SK-N-SH (cell line): ENCODE results near the gene FIGN. TPM values are rescaled to one million over a fixed set of nuclear protein-coding genes. Genes with fewer than 3 reads are reported as not detected.

Experiments used
- CTCF ChIA-PET: fragments of 300-600, 350-600 bp; formaldehyde crosslinking; extraction: SDS; loops from one replicate; lab custom pipeline; 2021; lab: Yijun Ruan, JAX
- POLR2A ChIA-PET: fragments of 350-600 bp; sonication (Branson Sonifier 250); formaldehyde crosslinking; extraction: SDS; loops from one replicate; lab custom pipeline; 2020; ENCODE audit warnings: antibody characterized with exemption, inconsistent platforms; lab: Yijun Ruan, JAX
- DNase-seq: peaks from one replicate; pipeline ENCODE4 v3.0.0; 2012
- H2AFZ ChIP-seq: fragments of 200-600 bp; sonication (generic); 2 replicates; pipeline ENCODE4 v1.8.1; 2016; ENCODE audit warnings: antibody characterized with exemption, mild to moderate bottlenecking, low read depth
- H3F3A ChIP-seq: fragments of 200-600 bp; sonication (generic); replicated peaks from 2 replicates; pipeline ENCODE3; 2016; ENCODE audit warnings: antibody characterized with exemption, mild to moderate bottlenecking; ENCODE audit not compliant: insufficient read depth
- H3K27ac ChIP-seq, 2 experiments: fragments of 200-500 bp in 1 of 2; fragments of 200-600 bp in 1 of 2; sonication (Bioruptor generic) in 1 of 2; sonication (generic), shearing (Covaris generic) in 1 of 2; 2 replicates each; pipeline versions ENCODE4 v1.5.1 to v1.6.1; 2014 to 2016; ENCODE audit warnings: low read depth in 2 of 2, inconsistent platforms in 1 of 2, low read length in 1 of 2, mild to moderate bottlenecking in 1 of 2, mixed read lengths in 1 of 2
- H3K27me3 ChIP-seq: fragments of 200-600 bp; sonication (generic), shearing (Covaris generic); 2 replicates; pipeline ENCODE4 v1.6.1; 2016; ENCODE audit warnings: mixed run types; ENCODE audit not compliant: insufficient read depth
- H3K36me3 ChIP-seq, 2 experiments: fragments of 200-500 bp in 1 of 2; fragments of 200-600 bp in 1 of 2; sonication (Bioruptor generic) in 1 of 2; sonication (generic) in 1 of 2; replicated peaks in 1 of 2; 2 replicates each; pipeline versions ENCODE3 to v1.5.1; 2014 to 2016; ENCODE audit warnings: low read length in 1 of 2, mild to moderate bottlenecking in 1 of 2; ENCODE audit not compliant: insufficient read depth in 2 of 2, control insufficient read depth in 1 of 2
- H3K4me1 ChIP-seq, 2 experiments: fragments of 200-500 bp in 1 of 2; fragments of 200-600 bp in 1 of 2; sonication (Bioruptor generic) in 1 of 2; sonication (generic), shearing (Covaris generic) in 1 of 2; 2 replicates each; pipeline versions ENCODE4 v1.5.1 to v1.6.1; 2014 to 2016; ENCODE audit warnings: low read depth in 1 of 2, low read length in 1 of 2, mixed run types in 1 of 2; ENCODE audit not compliant: insufficient read depth in 2 of 2, control insufficient read depth in 1 of 2
- H3K4me2 ChIP-seq: fragments of 200-600 bp; sonication (generic), shearing (Covaris generic); 2 replicates; pipeline ENCODE4 v1.6.1; 2017; ENCODE audit warnings: mixed run types
- H3K4me3 ChIP-seq, 2 experiments: fragments of 200-500 bp in 1 of 2; fragments of 200-600 bp in 1 of 2; sonication (Bioruptor generic) in 1 of 2; sonication (generic), shearing (Covaris generic) in 1 of 2; 2 replicates each; pipeline versions ENCODE4 v1.5.1 to v1.8.1; 2014 to 2016; ENCODE audit warnings: low read depth in 2 of 2, inconsistent platforms in 1 of 2, low read length in 1 of 2, mild to moderate bottlenecking in 1 of 2, mixed read lengths in 1 of 2, moderate library complexity in 1 of 2
- H3K79me2 ChIP-seq: fragments of 200-600 bp; sonication (generic); 2 replicates; pipeline ENCODE4 v1.8.1; 2017; ENCODE audit warnings: mild to moderate bottlenecking; ENCODE audit not compliant: insufficient read depth
- H3K9ac ChIP-seq: fragments of 200-600 bp; sonication (generic); 2 replicates; pipeline ENCODE4 v1.6.1; 2017; ENCODE audit warnings: mixed run types
- H3K9me2 ChIP-seq: fragments of 200-600 bp; sonication (generic); 2 replicates; pipeline ENCODE4 v1.6.1; 2017; ENCODE audit warnings: mixed run types
- H3K9me3 ChIP-seq: fragments of 200-600 bp; sonication (generic); 2 replicates; pipeline ENCODE4 v1.6.1; 2017; ENCODE audit warnings: mixed run types, mild to moderate bottlenecking, moderate library complexity
- H4K20me1 ChIP-seq: fragments of 200-600 bp; sonication (generic); 2 replicates; pipeline ENCODE4 v1.6.1; 2017; ENCODE audit warnings: mild to moderate bottlenecking, mixed run types; ENCODE audit not compliant: insufficient read depth
- EZH2phosphoT487 ChIP-seq: fragments of 200-600 bp; sonication (generic); IDR thresholded peaks from 2 replicates; pipeline ENCODE4 v1.6.1; 2017; ENCODE audit warnings: low read depth, mixed run types, mild to moderate bottlenecking, antibody characterized with exemption, moderate library complexity, borderline replicate concordance
- FOSL2 ChIP-seq: IDR thresholded peaks from 2 replicates; pipeline ENCODE4 v1.4.0; 2012; ENCODE audit warnings: low read depth, mild to moderate bottlenecking, moderate library complexity, borderline replicate concordance
- FOXJ3 ChIP-seq: sonication (generic); formaldehyde crosslinking; IDR thresholded peaks from 2 replicates; pipeline ENCODE4 v1.5.1; 2020; ENCODE audit warnings: mild to moderate bottlenecking, missing genetic modification reagents
- GABPA ChIP-seq: IDR thresholded peaks from 2 replicates; pipeline ENCODE4 v1.4.0; 2012; ENCODE audit warnings: low read depth, mild to moderate bottlenecking
- JUND ChIP-seq: IDR thresholded peaks from 2 replicates; pipeline ENCODE4 v1.4.0; 2012
- MEF2A ChIP-seq: IDR thresholded peaks from 2 replicates; pipeline ENCODE4 v1.4.0; 2012; ENCODE audit warnings: low read depth, borderline replicate concordance
- RAD21 ChIP-seq: IDR thresholded peaks from 2 replicates; pipeline ENCODE4 v1.6.1; 2012; ENCODE audit warnings: mild to moderate bottlenecking, low read length
- REST ChIP-seq: IDR thresholded peaks from 2 replicates; pipeline ENCODE4 v1.6.1; 2012; ENCODE audit warnings: mild to moderate bottlenecking, low read depth, low read length, moderate library complexity
- RFX5 ChIP-seq: IDR thresholded peaks from 2 replicates; pipeline ENCODE4 v1.6.1; 2012; ENCODE audit warnings: mild to moderate bottlenecking, improper control_type of control experiment, low read length
- USF1 ChIP-seq: IDR thresholded peaks from 2 replicates; pipeline ENCODE4 v1.4.0; 2012; ENCODE audit warnings: low read depth, borderline replicate concordance
- USF2 ChIP-seq: fragments of 150-350 bp; IDR thresholded peaks from 2 replicates; pipeline ENCODE4 v1.6.1; 2017; ENCODE audit warnings: antibody characterized with exemption, low read length, low read depth, borderline replicate concordance
- YY1 ChIP-seq: IDR thresholded peaks from 2 replicates; pipeline ENCODE4 v1.4.0; 2012; ENCODE audit warnings: low read depth, mild to moderate bottlenecking
- WGBS: methylation state at CpG from one replicate; pipeline ENCODE4 v1.1.6; 2017; ENCODE audit warnings: low lambda C conversion rate; 5-methylcytosine and 5-hydroxymethylcytosine counted together
- polyA plus RNA-seq, 3 experiments: library from polyadenylated mRNA; depleted of rRNA; stranded (reverse); fragments of >200 nt; gene quantifications; 2 replicates each; pipeline ENCODE4 v1.2.3, GENCODE V29; 2012

FIGN gene
- polyA plus RNA-seq, 1 of the 3 experiments (the other 2 are of a cell fraction), result 0.74 TPM

GRCh38 chr2:163551616-163552373 lies 184.0 kb downstream of the FIGN start:
- Histone ChIP-seq H3K36me3 (no peaks in the 10 kb centered on the region), H3K79me2 (no peaks in the 10 kb centered on the region), H3K4me3 (no peak overlapping the region), H3K9me3 (no peaks in the 10 kb centered on the region), H3K27me3 (no peaks in the 10 kb centered on the region), H3K9ac (no peak overlapping the region), H4K20me1 (no peaks in the 10 kb centered on the region), H3K27ac (no peak overlapping the region), H2AFZ (no peak overlapping the region; the same call in 1 of the 2 replicates), H3F3A (peaks cover 4% of the 10 kb centered on the region), H3K4me2 (no peak overlapping the region), H3K9me2 (no peaks in the 10 kb centered on the region), H3K4me1 (no peaks in the 10 kb centered on the region; a peak in 1 of 4 replicates)
- TF ChIP-seq RAD21, result no peak
- TF ChIP-seq FOXJ3 (CRISPR knock-in tag), result no peak
- TF ChIP-seq YY1, result no peak
- TF ChIP-seq GABPA, result no peak
- TF ChIP-seq FOSL2, result no peak
- no peak for TF ChIP-seq JUND
- no peak for TF ChIP-seq MEF2A
- TF ChIP-seq RFX5, result no peak
- TF ChIP-seq REST, result no peak
- no peak for TF ChIP-seq USF1
- no peak for TF ChIP-seq USF2
- TF ChIP-seq EZH2phosphoT487, result no peak
- ChIA-PET POLR2A (no interaction called here), CTCF (interaction anchor here (1.0 kb wide), 1 partner anchor 370 kb away, joined by 3 read pairs; no protein-coding TSS in a partner anchor)
- DNase-seq, result no peak
- 80% methylated on average over 3 of the region's 3 CpGs for WGBS
